ENCODE data around the gene SAMD4A.

- TF ChIP-seq POLR2AphosphoS5 (IDR thresholded peaks at IDR 0.05; ENCODE audit: low read depth, low read length), result no peak
- TF ChIP-seq POLR2A (IDR thresholded peaks at IDR 0.05; ENCODE audit: low read depth, low read length), result no peak
- no peak for TF ChIP-seq TAF1 (IDR thresholded peaks at IDR 0.05; ENCODE audit: low read depth, low read length)
- TF ChIP-seq SPI1 (IDR thresholded peaks at IDR 0.05; ENCODE audit: low read depth, low read length), result no peak
Measured at GRCh38 chr14:54727929-54728328, 161.0 kb downstream of the SAMD4A start.

Data from GM12891 (cell line).